ENCODE results near the gene TWF2. TPM values are rescaled to one million over a fixed set of nuclear protein-coding genes. Genes with fewer than 3 reads are reported as not detected.

TWF2 gene
- polyA plus RNA-seq, 1 donor from 2014 or later: 61.7 TPM

DNA sequence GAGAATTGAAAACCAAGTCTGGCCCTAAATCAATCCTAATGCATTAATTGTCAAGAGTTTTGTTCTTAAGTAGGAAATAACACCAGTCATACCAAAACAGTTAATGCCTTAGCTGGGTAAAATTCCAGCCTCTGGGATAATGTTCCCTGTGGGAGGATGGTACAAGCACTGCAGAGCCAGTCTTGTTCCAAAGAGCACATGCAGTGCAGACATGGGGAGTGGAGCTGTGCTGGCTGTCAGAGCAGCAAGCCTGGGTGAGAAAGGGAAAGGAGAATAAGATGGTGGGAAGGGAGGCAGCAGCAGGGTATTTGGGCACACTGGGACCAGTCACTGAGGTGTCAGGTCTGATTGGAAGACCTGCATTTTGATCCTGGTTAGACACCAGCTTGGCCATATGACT is 28.9 kb downstream of the TWF2 start:
- Histone ChIP-seq H3K4me3 (ENCODE audit: low read length) (no peak overlapping the region), H3K9me2 (ENCODE audit: insufficient read depth, low read length) (no peaks in the 10 kb centered on the region), H3K27me3 (ENCODE audit: insufficient read depth, low read depth, low read length) (no peaks in the 10 kb centered on the region), H2AFZ (ENCODE audit: low read depth, low read length) (no peak overlapping the region), H3K9me3 (ENCODE audit: low read length) (no peaks in the 10 kb centered on the region), H3K36me3 (ENCODE audit: insufficient read depth, low read length) (peaks cover 3% of the 10 kb centered on the region), H3K79me2 (replicated peaks; ENCODE audit: insufficient read depth, low read length) (no peaks in the 10 kb centered on the region), H3K4me2 (ENCODE audit: low read length) (no peak overlapping the region), H3K9ac (ENCODE audit: low read length) (no peak overlapping the region), H4K20me1 (ENCODE audit: insufficient read depth) (no peaks in the 10 kb centered on the region), H3K27ac (ENCODE audit: low read length) (no peak overlapping the region), H3F3A (ENCODE audit: insufficient read depth, low read length, poor library complexity, severe bottlenecking) (no peaks in the 10 kb centered on the region)
- no peak for TF ChIP-seq TAF1 (IDR thresholded peaks at IDR 0.05; ENCODE audit: low read depth)

DNA sequence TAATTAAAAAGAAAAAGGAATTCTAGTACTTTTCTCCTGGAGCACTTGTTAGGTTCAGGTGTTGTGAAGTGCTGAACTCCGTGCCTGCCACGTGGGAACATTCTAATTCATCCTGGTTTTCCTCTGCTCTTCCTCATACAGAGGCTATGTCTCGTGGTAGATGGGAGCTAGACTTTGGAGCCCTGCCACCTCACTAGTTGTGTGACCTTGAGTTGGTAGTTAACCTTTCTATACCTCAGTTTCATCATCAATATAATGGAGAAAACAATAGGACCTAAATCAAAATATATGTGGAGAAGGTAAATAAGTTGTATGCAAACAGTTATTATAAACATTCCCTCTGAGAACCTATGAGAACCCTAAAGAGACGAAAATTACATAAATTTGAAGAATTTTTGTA is 30.4 kb downstream of the TWF2 start:
- no peaks in the 10 kb centered on the region for H3K27me3 ChIP-seq (ENCODE audit: insufficient read depth, low read depth, low read length)
- no peak for TF ChIP-seq TAF1 (IDR thresholded peaks at IDR 0.05; ENCODE audit: low read depth)
- TF ChIP-seq EP300 (conservative IDR thresholded peaks at IDR 0.05; ENCODE audit: poor library complexity, severe bottlenecking): no peak
- no peak for TF ChIP-seq POLR2AphosphoS5 (IDR thresholded peaks at IDR 0.05)
- no peak for TF ChIP-seq EZH2 (IDR thresholded peaks at IDR 0.05; ENCODE audit: borderline replicate concordance, insufficient read depth, low read length, poor library complexity, severe bottlenecking)
- TF ChIP-seq, protein P1, sequence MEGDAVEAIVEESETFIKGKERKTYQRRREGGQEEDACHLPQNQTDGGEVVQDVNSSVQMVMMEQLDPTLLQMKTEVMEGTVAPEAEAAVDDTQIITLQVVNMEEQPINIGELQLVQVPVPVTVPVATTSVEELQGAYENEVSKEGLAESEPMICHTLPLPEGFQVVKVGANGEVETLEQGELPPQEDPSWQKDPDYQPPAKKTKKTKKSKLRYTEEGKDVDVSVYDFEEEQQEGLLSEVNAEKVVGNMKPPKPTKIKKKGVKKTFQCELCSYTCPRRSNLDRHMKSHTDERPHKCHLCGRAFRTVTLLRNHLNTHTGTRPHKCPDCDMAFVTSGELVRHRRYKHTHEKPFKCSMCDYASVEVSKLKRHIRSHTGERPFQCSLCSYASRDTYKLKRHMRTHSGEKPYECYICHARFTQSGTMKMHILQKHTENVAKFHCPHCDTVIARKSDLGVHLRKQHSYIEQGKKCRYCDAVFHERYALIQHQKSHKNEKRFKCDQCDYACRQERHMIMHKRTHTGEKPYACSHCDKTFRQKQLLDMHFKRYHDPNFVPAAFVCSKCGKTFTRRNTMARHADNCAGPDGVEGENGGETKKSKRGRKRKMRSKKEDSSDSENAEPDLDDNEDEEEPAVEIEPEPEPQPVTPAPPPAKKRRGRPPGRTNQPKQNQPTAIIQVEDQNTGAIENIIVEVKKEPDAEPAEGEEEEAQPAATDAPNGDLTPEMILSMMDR (IDR thresholded peaks at IDR 0.05; ENCODE audit: poor library complexity, severe bottlenecking): no peak
- no peak for TF ChIP-seq RAD21 (conservative IDR thresholded peaks at IDR 0.05)
- TF ChIP-seq, protein P2, sequence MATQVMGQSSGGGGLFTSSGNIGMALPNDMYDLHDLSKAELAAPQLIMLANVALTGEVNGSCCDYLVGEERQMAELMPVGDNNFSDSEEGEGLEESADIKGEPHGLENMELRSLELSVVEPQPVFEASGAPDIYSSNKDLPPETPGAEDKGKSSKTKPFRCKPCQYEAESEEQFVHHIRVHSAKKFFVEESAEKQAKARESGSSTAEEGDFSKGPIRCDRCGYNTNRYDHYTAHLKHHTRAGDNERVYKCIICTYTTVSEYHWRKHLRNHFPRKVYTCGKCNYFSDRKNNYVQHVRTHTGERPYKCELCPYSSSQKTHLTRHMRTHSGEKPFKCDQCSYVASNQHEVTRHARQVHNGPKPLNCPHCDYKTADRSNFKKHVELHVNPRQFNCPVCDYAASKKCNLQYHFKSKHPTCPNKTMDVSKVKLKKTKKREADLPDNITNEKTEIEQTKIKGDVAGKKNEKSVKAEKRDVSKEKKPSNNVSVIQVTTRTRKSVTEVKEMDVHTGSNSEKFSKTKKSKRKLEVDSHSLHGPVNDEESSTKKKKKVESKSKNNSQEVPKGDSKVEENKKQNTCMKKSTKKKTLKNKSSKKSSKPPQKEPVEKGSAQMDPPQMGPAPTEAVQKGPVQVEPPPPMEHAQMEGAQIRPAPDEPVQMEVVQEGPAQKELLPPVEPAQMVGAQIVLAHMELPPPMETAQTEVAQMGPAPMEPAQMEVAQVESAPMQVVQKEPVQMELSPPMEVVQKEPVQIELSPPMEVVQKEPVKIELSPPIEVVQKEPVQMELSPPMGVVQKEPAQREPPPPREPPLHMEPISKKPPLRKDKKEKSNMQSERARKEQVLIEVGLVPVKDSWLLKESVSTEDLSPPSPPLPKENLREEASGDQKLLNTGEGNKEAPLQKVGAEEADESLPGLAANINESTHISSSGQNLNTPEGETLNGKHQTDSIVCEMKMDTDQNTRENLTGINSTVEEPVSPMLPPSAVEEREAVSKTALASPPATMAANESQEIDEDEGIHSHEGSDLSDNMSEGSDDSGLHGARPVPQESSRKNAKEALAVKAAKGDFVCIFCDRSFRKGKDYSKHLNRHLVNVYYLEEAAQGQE (IDR thresholded peaks at IDR 0.05; ENCODE audit: borderline replicate concordance): no peak
- TF ChIP-seq SMC3 (conservative IDR thresholded peaks at IDR 0.05; ENCODE audit: poor library complexity): no peak
- no peak for TF ChIP-seq MXI1 (conservative IDR thresholded peaks at IDR 0.05; ENCODE audit: poor library complexity, severe bottlenecking)
- no peak overlapping the region for H3K27ac ChIP-seq (ENCODE audit: low read length)
- no peaks in the 10 kb centered on the region for H3K9me2 ChIP-seq (ENCODE audit: insufficient read depth, low read length)
- H2AFZ ChIP-seq (ENCODE audit: low read depth, low read length): no peak overlapping the region
- H3K79me2 ChIP-seq (replicated peaks; ENCODE audit: insufficient read depth, low read length): no peaks in the 10 kb centered on the region
- H4K20me1 ChIP-seq (ENCODE audit: insufficient read depth): no peaks in the 10 kb centered on the region
- H3K9ac ChIP-seq (ENCODE audit: low read length): no peak overlapping the region
- no peak overlapping the region for H3K4me2 ChIP-seq (ENCODE audit: low read length)
- peaks cover 3% of the 10 kb centered on the region for H3K36me3 ChIP-seq (ENCODE audit: insufficient read depth, low read length)
- no peaks in the 10 kb centered on the region for H3K9me3 ChIP-seq (ENCODE audit: low read length)
- no peaks in the 10 kb centered on the region for H3F3A ChIP-seq (ENCODE audit: insufficient read depth, low read length, poor library complexity, severe bottlenecking)
- H3K4me3 ChIP-seq (ENCODE audit: low read length): no peak overlapping the region

Data from neural cell (in vitro differentiated cells).